Naive thymus-derived CD4-positive, alpha-beta T cell (primary cell): ENCODE measurements around the gene LRR1. TPM values are rescaled to one million over a fixed set of nuclear protein-coding genes. Genes with fewer than 3 reads are reported as not detected.
"Not testable (repeated sequence)": the region's sequence is repeated elsewhere in the genome, so short reads cannot be mapped to it uniquely, and the experiment has no call there.

ENCODE experiments used
- ATAC-seq: fragments of 150-1000 bp; cut with Tn5 transposase; 2 replicates; pipeline ENCODE4 v1.10.0; 2021; ENCODE audit warnings: mild to moderate bottlenecking, moderate library complexity
- CTCF ChIA-PET: fragments of 350-600 bp; sonication (Branson Sonifier 250); formaldehyde crosslinking; loops from one replicate; lab custom pipeline; 2021; ENCODE audit warnings: antibody characterized with exemption; lab: Charles Lee
- POLR2A ChIA-PET: fragments of 350-600 bp; sonication (Branson Sonifier 250); formaldehyde crosslinking; loops from one replicate; lab custom pipeline; 2021; ENCODE audit warnings: antibody characterized with exemption, inconsistent platforms; lab: Charles Lee
- DNase-seq, 9 donors: peaks; one replicate each; pipeline versions ENCODE4 v3.0.0 to v3.0.0-alpha.2; 2020 to 2022; ENCODE audit warnings: mixed read lengths in 1 of 9
- H3K27ac ChIP-seq: one replicate; pipeline ENCODE4 v1.7.0; 2013; ENCODE audit warnings: mild to moderate bottlenecking, low read depth, low read length, moderate library complexity
- H3K27me3 ChIP-seq, 2 donors: one replicate each; pipeline ENCODE4 v1.7.0; 2013; ENCODE audit warnings: low read length in 2 of 2, mild to moderate bottlenecking in 2 of 2, moderate library complexity in 2 of 2; ENCODE audit not compliant: control insufficient read depth in 2 of 2, insufficient read depth in 2 of 2
- H3K36me3 ChIP-seq, 3 experiments: 1 replicate in 2 of 3; 2 replicates in 1 of 3; pipeline ENCODE4 v1.7.0; 2013; ENCODE audit warnings: low read length in 3 of 3, mild to moderate bottlenecking in 3 of 3, moderate library complexity in 1 of 3; ENCODE audit not compliant: insufficient read depth in 3 of 3, control insufficient read depth in 2 of 3
- H3K4me1 ChIP-seq, 2 donors: one replicate each; pipeline ENCODE4 v1.7.0; 2013; ENCODE audit warnings: low read length in 2 of 2, mild to moderate bottlenecking in 2 of 2, moderate library complexity in 1 of 2; ENCODE audit not compliant: control insufficient read depth in 2 of 2, insufficient read depth in 2 of 2
- H3K4me3 ChIP-seq: 2 replicates; pipeline ENCODE4 v1.7.0; 2013; ENCODE audit warnings: mild to moderate bottlenecking, low read length
- H3K9me3 ChIP-seq, 3 experiments: 1 replicate in 2 of 3; 2 replicates in 1 of 3; pipeline ENCODE4 v1.7.0; 2013; ENCODE audit warnings: low read length in 3 of 3; ENCODE audit not compliant: control insufficient read depth in 2 of 3
- H3K27ac Mint-ChIP-seq, 9 donors: one replicate each; pipeline ENCODE4 v1.8.0; 2020 to 2022; ENCODE audit warnings: mixed read lengths in 9 of 9, mild to moderate bottlenecking in 8 of 9, moderate library complexity in 5 of 9, inconsistent platforms in 2 of 9
- H3K27me3 Mint-ChIP-seq, 5 donors: one replicate each; pipeline ENCODE4 v1.8.0; 2021 to 2022; ENCODE audit warnings: mixed read lengths in 5 of 5, mild to moderate bottlenecking in 1 of 5
- H3K36me3 Mint-ChIP-seq, 5 donors: one replicate each; pipeline ENCODE4 v1.8.0; 2020 to 2022; ENCODE audit warnings: mixed read lengths in 5 of 5, mild to moderate bottlenecking in 3 of 5, inconsistent platforms in 1 of 5
- H3K4me1 Mint-ChIP-seq, 7 donors: one replicate each; pipeline ENCODE4 v1.8.0; 2020 to 2022; ENCODE audit warnings: mixed read lengths in 7 of 7, mild to moderate bottlenecking in 3 of 7, inconsistent platforms in 1 of 7
- H3K4me3 Mint-ChIP-seq, 10 donors: one replicate each; pipeline ENCODE4 v1.8.0; 2020 to 2022; ENCODE audit warnings: mild to moderate bottlenecking in 10 of 10, mixed read lengths in 10 of 10, moderate library complexity in 6 of 10, inconsistent platforms in 2 of 10
- H3K9me3 Mint-ChIP-seq, 11 donors: one replicate each; pipeline ENCODE4 v1.8.0; 2020 to 2022; ENCODE audit warnings: mixed read lengths in 11 of 11, mild to moderate bottlenecking in 4 of 11, inconsistent platforms in 1 of 11, moderate library complexity in 1 of 11
- intact Hi-C, 2 donors: fragments of 100-400 bp; cut with micrococcal nuclease; formaldehyde crosslinking; loops; one replicate each; pipeline ENCODE4 v1.15.1; 2023
- polyA plus RNA-seq, 2 donors: library from polyadenylated mRNA; unstranded; fragments of 300-500 nt; fragmentation: Illumina TruSeq; gene quantifications; one replicate each; pipeline ENCODE4 v1.2.3, GENCODE V29; 2021
- total RNA-seq, 6 experiments: library from RNA in 5 of 6; stranded (reverse) in 5 of 6; gene quantifications; 1 replicate in 5 of 6; 2 replicates in 1 of 6; pipeline ENCODE4 v1.2.3 and lab custom pipeline; 2021 to 2026

Gene LRR1
- total and polyA plus RNA-seq, 7 experiments from 2014 or later, result 7.5 to 39.7 (median 13.3) TPM

DNA sequence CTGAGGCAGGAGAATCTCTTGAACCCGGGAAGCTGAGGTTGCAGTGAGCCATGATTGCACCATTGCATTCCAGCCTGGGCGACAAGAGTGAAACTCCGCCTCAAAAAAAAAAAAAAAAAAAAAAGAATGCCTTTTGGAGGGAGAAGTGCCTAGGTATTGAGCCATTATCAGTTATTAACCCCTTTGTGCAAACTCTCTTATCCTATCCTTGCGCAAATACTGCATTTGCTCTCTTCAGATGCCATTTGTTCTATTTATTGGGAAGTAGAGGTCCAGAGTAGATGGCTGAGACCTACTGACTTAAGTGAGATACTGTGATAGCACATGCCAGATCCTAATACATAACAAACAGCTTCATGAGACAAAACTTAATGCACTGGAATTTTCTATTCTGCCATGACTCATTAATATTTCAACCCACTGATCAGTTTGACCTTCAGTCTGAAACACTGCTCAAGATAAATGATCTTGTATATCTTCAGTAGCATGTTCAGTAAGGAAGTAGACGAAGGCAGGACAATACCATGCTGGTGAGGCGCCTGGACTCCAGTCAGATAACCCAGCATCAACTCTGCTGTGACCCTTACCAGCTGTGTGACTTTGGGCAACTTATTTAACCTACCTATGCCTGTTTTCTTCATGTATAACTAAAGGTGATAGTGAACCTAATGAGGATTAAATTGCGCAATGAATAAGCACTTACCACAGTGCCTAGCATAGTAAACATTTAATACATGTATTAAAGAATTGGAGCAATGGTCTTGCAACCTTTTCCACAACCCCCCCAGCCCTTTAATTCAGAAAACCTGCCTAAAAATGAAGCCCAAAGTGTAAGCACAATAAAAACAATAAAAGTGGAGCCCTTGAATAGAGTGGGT, 42.0 kb downstream of the LRR1 start:
- no peaks in the 10 kb centered on the region for H3K27me3 Mint-ChIP-seq
- H3K4me3 Mint-ChIP-seq, result no peak overlapping the region
- ATAC-seq (no peak), DNase-seq (no peak)
- H3K36me3 Mint-ChIP-seq, result peaks cover 4 to 17% (median 14%) of the 10 kb centered on the region in 5 donors
- intact Hi-C loops, result no loop called here
- H3K4me1 ChIP-seq, result peaks cover 14 to 22% of the 10 kb centered on the region in 2 donors
- peak overlapping the region in 5 of 9 donors; percentile 50 to 78 (median 55) for H3K27ac Mint-ChIP-seq
- H3K36me3 ChIP-seq, result peaks cover 0 to 3% (median 0%) of the 10 kb centered on the region in 3 experiments
- no peak overlapping the region for H3K4me3 ChIP-seq
- CTCF ChIA-PET, result interaction anchor here (0.8 kb wide), 1 partner anchor 195 kb away, joined by 3 read pairs; no protein-coding TSS in a partner anchor
- H3K9me3 ChIP-seq, result no peaks in the 10 kb centered on the region
- peaks cover 36 to 68% (median 55%) of the 10 kb centered on the region in 7 donors for H3K4me1 Mint-ChIP-seq
- POLR2A ChIA-PET, result interaction anchor here (0.8 to 1.3 kb wide), 3 partner anchors 47 to 55 kb away, joined by 3 to 4 read pairs (median 3); partner anchors contain the start of genes POLE2 and RPS29
- no peaks in the 10 kb centered on the region for H3K9me3 Mint-ChIP-seq
- no peaks in the 10 kb centered on the region for H3K27me3 ChIP-seq
- no peak overlapping the region for H3K27ac ChIP-seq

DNA sequence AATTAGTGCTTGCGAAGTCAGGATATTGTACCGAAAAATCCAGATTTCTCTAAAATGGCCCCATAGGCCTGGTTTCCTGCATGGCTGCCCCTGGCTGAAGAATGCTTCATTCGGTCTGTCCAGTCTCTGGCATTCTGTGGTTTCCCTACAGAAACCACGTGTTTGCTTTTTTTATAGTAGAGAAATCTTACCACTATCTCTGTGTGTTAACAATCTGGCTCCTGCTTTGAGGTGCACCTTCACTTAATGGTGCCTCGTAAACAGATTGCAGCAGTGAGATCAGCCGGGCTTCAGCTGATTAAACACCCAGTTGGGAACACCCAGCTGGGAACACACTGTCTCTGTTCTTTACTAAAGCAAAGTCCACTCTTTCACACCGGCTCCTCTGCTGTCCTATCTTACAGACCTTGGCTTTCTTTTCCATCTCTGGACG, 43.0 kb downstream of the LRR1 start:
- H3K9me3 Mint-ChIP-seq, result no peaks in the 10 kb centered on the region
- H3K27ac ChIP-seq, result no peak overlapping the region
- peaks cover 0 to 3% (median 0%) of the 10 kb centered on the region in 3 experiments for H3K36me3 ChIP-seq
- H3K27me3 Mint-ChIP-seq, result no peaks in the 10 kb centered on the region
- H3K27ac Mint-ChIP-seq, result peak overlapping the region in 8 of 9 donors; percentile 14 to 81 (median 40)
- ATAC-seq, result no peak
- ChIA-PET POLR2A (interaction anchor here (0.6 to 1.2 kb wide), 4 partner anchors 21 to 125 kb away, joined by 3 to 4 read pairs (median 3); partner anchors contain the start of genes MGAT2 and RPL36AL), CTCF (interaction anchor here (1.0 kb wide), 1 partner anchor 56 kb away, joined by 3 read pairs; the partner anchor contains the start of gene RPS29)
- H3K27me3 ChIP-seq, result no peaks in the 10 kb centered on the region
- no peak for DNase-seq
- intact Hi-C loops, result no loop called here
- H3K4me3 ChIP-seq, result no peak overlapping the region
- peaks cover 7 to 13% of the 10 kb centered on the region in 2 donors for H3K4me1 ChIP-seq
- no peak overlapping the region for H3K4me3 Mint-ChIP-seq
- H3K9me3 ChIP-seq, result no peaks in the 10 kb centered on the region
- peaks cover 4 to 15% (median 13%) of the 10 kb centered on the region in 5 donors for H3K36me3 Mint-ChIP-seq
- peaks cover 30 to 61% (median 49%) of the 10 kb centered on the region in 7 donors for H3K4me1 Mint-ChIP-seq

- ChIA-PET CTCF (interaction anchor here (1.0 kb wide), 1 partner anchor 56 kb away, joined by 3 read pairs; the partner anchor contains the start of gene RPS29), POLR2A (interaction anchor here (1.2 kb wide), 1 partner anchor 124 kb away, joined by 3 read pairs; no protein-coding TSS in a partner anchor)
- H3K27me3 Mint-ChIP-seq, result no peaks in the 10 kb centered on the region
- no peak for DNase-seq
- H3K27ac Mint-ChIP-seq, result peak overlapping the region in 8 of 9 donors; percentile 14 to 81 (median 40)
- no peak overlapping the region for H3K27ac ChIP-seq
- H3K27me3 ChIP-seq, result no peaks in the 10 kb centered on the region
- H3K36me3 ChIP-seq, result peaks cover 0 to 3% (median 0%) of the 10 kb centered on the region in 3 experiments
- H3K4me1 Mint-ChIP-seq, result peaks cover 28 to 61% (median 49%) of the 10 kb centered on the region in 7 donors
- no peaks in the 10 kb centered on the region for H3K9me3 ChIP-seq
- H3K4me3 ChIP-seq, result no peak overlapping the region
- H3K36me3 Mint-ChIP-seq, result peaks cover 4 to 16% (median 13%) of the 10 kb centered on the region in 5 donors
- intact Hi-C loops, result no loop called here
- no peak overlapping the region for H3K4me3 Mint-ChIP-seq
- no peaks in the 10 kb centered on the region for H3K9me3 Mint-ChIP-seq
- no peak for ATAC-seq
- H3K4me1 ChIP-seq, result peaks cover 7 to 10% of the 10 kb centered on the region in 2 donors
Measured at GRCh38 chr14:49642163-49642562, 43.4 kb downstream of the LRR1 start.

DNA sequence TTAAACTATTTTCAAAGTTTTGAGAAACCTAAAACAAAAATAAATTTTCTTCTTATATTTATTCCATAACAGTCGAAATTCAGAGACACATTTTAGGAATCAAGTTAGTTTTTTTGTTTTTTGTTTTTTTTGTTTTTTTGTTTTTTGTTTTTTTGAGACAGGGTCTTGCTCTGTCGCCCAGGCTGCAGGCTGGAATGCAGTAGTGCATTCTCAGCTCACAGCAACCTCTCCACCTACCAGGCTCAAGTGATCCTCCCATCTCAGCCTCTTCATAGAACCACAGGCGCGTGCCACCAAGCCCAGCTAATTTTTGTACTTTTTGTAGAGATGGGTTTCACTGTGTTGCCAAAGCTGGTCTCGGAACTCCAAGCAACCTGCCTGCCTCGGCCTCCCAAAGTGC, 54.8 kb downstream of the LRR1 start:
- Histone ChIP-seq H3K9me3 (no peaks in the 10 kb centered on the region), H3K27me3 (no peaks in the 10 kb centered on the region), H3K4me3 (no peak overlapping the region), H3K36me3 (no peaks in the 10 kb centered on the region), H3K27ac (no peak overlapping the region), H3K4me1 (no peaks in the 10 kb centered on the region)
- Mint-ChIP-seq H3K4me1 (peaks cover 0 to 3% (median 0%) of the 10 kb centered on the region in 7 donors), H3K27me3 (no peaks in the 10 kb centered on the region), H3K9me3 (no peaks in the 10 kb centered on the region), H3K4me3 (no peak overlapping the region), H3K36me3 (peaks cover 0 to 7% (median 0%) of the 10 kb centered on the region in 5 donors), H3K27ac (no peak overlapping the region)
- DNase-seq (no peak), ATAC-seq (no peak)
- POLR2A ChIA-PET, result no interaction called here
- intact Hi-C loops, result no loop called here
- CTCF ChIA-PET, result no interaction called here

DNA sequence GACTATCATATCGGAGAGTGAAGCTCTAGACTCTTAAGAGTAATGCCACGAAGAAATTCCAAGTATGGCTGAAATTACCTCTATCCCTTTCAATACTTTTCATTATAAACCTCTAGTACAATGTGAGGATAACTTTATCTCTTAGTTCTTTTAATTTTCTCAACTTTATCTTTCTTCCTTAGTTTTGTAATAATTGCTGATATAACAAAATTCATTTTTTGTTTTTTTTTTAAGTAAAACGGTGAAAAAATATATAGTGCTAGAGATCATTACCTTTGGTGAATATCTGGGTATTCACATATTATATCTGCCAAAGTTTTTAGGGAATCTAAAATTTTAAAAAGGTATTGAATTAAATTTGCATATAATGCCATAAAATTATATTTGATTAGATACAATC, 55.8 kb downstream of the LRR1 start:
- no peak for ATAC-seq
- no peak for DNase-seq
- H3K36me3 Mint-ChIP-seq, result peaks cover 0 to 7% (median 0%) of the 10 kb centered on the region in 5 donors
- H3K27ac Mint-ChIP-seq, result no peak overlapping the region
- Histone ChIP-seq H3K4me3 (no peak overlapping the region), H3K27ac (no peak overlapping the region), H3K36me3 (no peaks in the 10 kb centered on the region), H3K9me3 (no peaks in the 10 kb centered on the region), H3K4me1 (no peaks in the 10 kb centered on the region), H3K27me3 (no peaks in the 10 kb centered on the region)
- intact Hi-C loops, result no loop called here
- no peaks in the 10 kb centered on the region for H3K27me3 Mint-ChIP-seq
- POLR2A ChIA-PET, result no interaction called here
- no peaks in the 10 kb centered on the region for H3K9me3 Mint-ChIP-seq
- H3K4me3 Mint-ChIP-seq, result no peak overlapping the region
- H3K4me1 Mint-ChIP-seq, result peaks cover 0 to 3% (median 0%) of the 10 kb centered on the region in 7 donors
- CTCF ChIA-PET, result no interaction called here

- H3K27me3 ChIP-seq, ATAC-seq, H3K9me3 Mint-ChIP-seq, H3K36me3 ChIP-seq, H3K4me3 ChIP-seq, H3K9me3 ChIP-seq, H3K36me3 Mint-ChIP-seq, H3K27ac Mint-ChIP-seq, H3K4me1 Mint-ChIP-seq, H3K4me3 Mint-ChIP-seq, DNase-seq, H3K27ac ChIP-seq, H3K27me3 Mint-ChIP-seq, intact Hi-C loops, H3K4me1 ChIP-seq, CTCF ChIA-PET: not testable (repeated sequence)
- POLR2A ChIA-PET, result interaction anchor here (0.6 kb wide), 1 partner anchor 1137 kb away, joined by 4 read pairs; no protein-coding TSS in a partner anchor
Measured at GRCh38 chr14:49657500-49657899, 58.8 kb downstream of the LRR1 start.
